Neural crest cell (in vitro differentiated cells): ENCODE data around the gene CAMK1G. TPM values are rescaled to one million over a fixed set of nuclear protein-coding genes. Genes with fewer than 3 reads are reported as not detected.

Source experiments
- DNase-seq: peaks from one replicate; pipeline ENCODE4 v3.0.0; 2021; ENCODE audit warnings: low read depth, mixed read lengths, low spot score
- H3K27ac Mint-ChIP-seq: one replicate; pipeline ENCODE4 v1.8.0; 2021; ENCODE audit warnings: mild to moderate bottlenecking, mixed read lengths; ENCODE audit not compliant: unreplicated experiment
- H3K27me3 Mint-ChIP-seq: 2 replicates; pipeline ENCODE4 v1.8.0; 2021; ENCODE audit warnings: low read depth, mild to moderate bottlenecking, mixed read lengths
- H3K36me3 Mint-ChIP-seq: 2 replicates; pipeline ENCODE4 v1.8.0; 2021; ENCODE audit warnings: low read depth, mild to moderate bottlenecking, mixed read lengths
- H3K4me1 Mint-ChIP-seq: 2 replicates; pipeline ENCODE4 v1.8.0; 2021; ENCODE audit warnings: mixed read lengths
- H3K4me3 Mint-ChIP-seq: one replicate; pipeline ENCODE4 v1.8.0; 2021; ENCODE audit warnings: mild to moderate bottlenecking, mixed read lengths
- H3K9me3 Mint-ChIP-seq: 2 replicates; pipeline ENCODE4 v1.8.0; 2021; ENCODE audit warnings: mixed read lengths
- total RNA-seq: library from RNA; stranded (reverse); gene quantifications from 2 replicates; pipeline ENCODE4 v1.2.1, GENCODE V29; 2021
- TF ChIP-seq, protein P1 (sequence below): fragments of 200-600 bp; sonication (generic); conservative IDR thresholded peaks from 2 replicates; pipeline ENCODE4 v1.5.0; 2021; ENCODE audit warnings: antibody characterized with exemption, mild to moderate bottlenecking

Gene CAMK1G
- total RNA-seq, 1 donor from 2014 or later = 1.8 TPM

GRCh38 chr1:209542585-209542984 is 40.9 kb upstream of the CAMK1G start:
- Mint-ChIP-seq H3K36me3 (no peaks in the 10 kb centered on the region), H3K4me3 (no peak overlapping the region), H3K27ac (no peak overlapping the region), H3K9me3 (no peaks in the 10 kb centered on the region), H3K27me3 (peaks cover 33% of the 10 kb centered on the region), H3K4me1 (peaks cover 10% of the 10 kb centered on the region)
- no peak for DNase-seq
- TF ChIP-seq, protein P1, sequence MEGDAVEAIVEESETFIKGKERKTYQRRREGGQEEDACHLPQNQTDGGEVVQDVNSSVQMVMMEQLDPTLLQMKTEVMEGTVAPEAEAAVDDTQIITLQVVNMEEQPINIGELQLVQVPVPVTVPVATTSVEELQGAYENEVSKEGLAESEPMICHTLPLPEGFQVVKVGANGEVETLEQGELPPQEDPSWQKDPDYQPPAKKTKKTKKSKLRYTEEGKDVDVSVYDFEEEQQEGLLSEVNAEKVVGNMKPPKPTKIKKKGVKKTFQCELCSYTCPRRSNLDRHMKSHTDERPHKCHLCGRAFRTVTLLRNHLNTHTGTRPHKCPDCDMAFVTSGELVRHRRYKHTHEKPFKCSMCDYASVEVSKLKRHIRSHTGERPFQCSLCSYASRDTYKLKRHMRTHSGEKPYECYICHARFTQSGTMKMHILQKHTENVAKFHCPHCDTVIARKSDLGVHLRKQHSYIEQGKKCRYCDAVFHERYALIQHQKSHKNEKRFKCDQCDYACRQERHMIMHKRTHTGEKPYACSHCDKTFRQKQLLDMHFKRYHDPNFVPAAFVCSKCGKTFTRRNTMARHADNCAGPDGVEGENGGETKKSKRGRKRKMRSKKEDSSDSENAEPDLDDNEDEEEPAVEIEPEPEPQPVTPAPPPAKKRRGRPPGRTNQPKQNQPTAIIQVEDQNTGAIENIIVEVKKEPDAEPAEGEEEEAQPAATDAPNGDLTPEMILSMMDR = no peak

- Mint-ChIP-seq H3K4me3 (no peak overlapping the region), H3K36me3 (no peaks in the 10 kb centered on the region), H3K27me3 (peaks cover 23% of the 10 kb centered on the region), H3K4me1 (peaks cover 14% of the 10 kb centered on the region), H3K9me3 (no peaks in the 10 kb centered on the region), H3K27ac (no peak overlapping the region)
- no peak for DNase-seq
- TF ChIP-seq, protein P1 = no peak
Measured at GRCh38 chr1:209544098-209544497, 39.4 kb upstream of the CAMK1G start.

GRCh38 chr1:209545423-209545822 is 38.1 kb upstream of the CAMK1G start:
- Mint-ChIP-seq H3K4me1 (peaks cover 20% of the 10 kb centered on the region), H3K9me3 (no peaks in the 10 kb centered on the region), H3K4me3 (no peak overlapping the region), H3K27ac (no peak overlapping the region), H3K27me3 (peaks cover 21% of the 10 kb centered on the region), H3K36me3 (no peaks in the 10 kb centered on the region)
- no peak for DNase-seq
- TF ChIP-seq, protein P1 = no peak

DNA sequence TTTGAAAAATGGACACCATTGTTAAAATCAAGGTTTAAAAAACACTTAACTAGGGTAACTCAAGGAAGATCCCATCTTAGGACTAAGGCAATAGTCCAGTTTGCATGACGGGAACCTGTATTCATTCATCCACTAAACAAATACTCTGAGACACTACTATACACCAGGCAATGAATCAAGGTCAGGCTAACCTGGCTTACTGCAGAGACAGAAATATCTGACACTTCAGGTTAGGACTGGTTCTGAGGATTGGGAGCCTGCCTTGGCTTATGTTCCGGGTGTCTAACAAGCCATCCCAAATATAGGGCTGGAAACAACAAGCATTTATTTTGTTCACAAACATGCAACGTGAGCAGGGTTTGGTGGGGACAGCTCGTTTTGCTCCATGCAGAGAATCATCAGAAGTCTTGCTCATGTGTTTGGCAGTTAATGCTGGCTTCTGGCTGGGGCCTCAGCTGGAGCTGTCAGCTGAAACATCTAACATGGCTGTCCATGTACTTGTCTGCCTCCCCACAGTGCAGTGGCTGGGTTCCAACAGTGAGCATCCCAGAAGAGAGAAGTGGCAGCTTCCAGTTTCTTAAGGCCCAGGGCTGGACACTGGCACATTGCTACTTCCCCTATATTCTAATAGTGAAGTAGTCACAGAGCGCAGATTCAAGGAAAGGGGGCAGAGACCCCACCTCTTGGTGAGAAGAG is 37.0 kb upstream of the CAMK1G start:
- TF ChIP-seq, protein P1 = no peak
- DNase-seq = no peak
- peaks cover 15% of the 10 kb centered on the region for H3K27me3 Mint-ChIP-seq
- no peaks in the 10 kb centered on the region for H3K36me3 Mint-ChIP-seq
- no peaks in the 10 kb centered on the region for H3K9me3 Mint-ChIP-seq
- no peak overlapping the region for H3K27ac Mint-ChIP-seq
- no peak overlapping the region for H3K4me3 Mint-ChIP-seq
- H3K4me1 Mint-ChIP-seq = peaks cover 20% of the 10 kb centered on the region

- no peak for DNase-seq
- no peaks in the 10 kb centered on the region for H3K9me3 Mint-ChIP-seq
- H3K27me3 Mint-ChIP-seq = peaks cover 19% of the 10 kb centered on the region
- TF ChIP-seq, protein P1 = no peak
- peaks cover 20% of the 10 kb centered on the region for H3K4me1 Mint-ChIP-seq
- H3K4me3 Mint-ChIP-seq = no peak overlapping the region
- H3K36me3 Mint-ChIP-seq = no peaks in the 10 kb centered on the region
- no peak overlapping the region for H3K27ac Mint-ChIP-seq
Measured at GRCh38 chr1:209547626-209548025, 35.9 kb upstream of the CAMK1G start.
